Suprapubic skin (tissue), 4 donors: ENCODE measurements around the gene LRRTM2.

Experiments
- CTCF ChIP-seq, 2 donors: fragments of 200-600 bp in 1 of 2; fragments of 450-650 bp in 1 of 2; sonication (generic) in 1 of 2; IDR thresholded peaks; one replicate each; pipeline ENCODE4 v1.5.1; 2016 to 2019; ENCODE audit warnings: antibody characterized with exemption in 2 of 2, mild to moderate bottlenecking in 1 of 2, moderate library complexity in 1 of 2
- EP300 ChIP-seq: sonication (generic); formaldehyde crosslinking; IDR thresholded peaks from one replicate; pipeline ENCODE4 v1.6.1; 2017; ENCODE audit warnings: antibody characterized with exemption
- POLR2A ChIP-seq, 2 donors: fragments of 450-650 bp; IDR thresholded peaks; one replicate each; pipeline ENCODE4 v1.6.1; 2017; ENCODE audit warnings: antibody characterized with exemption in 2 of 2, mild to moderate bottlenecking in 2 of 2, moderate library complexity in 2 of 2
- POLR2AphosphoS5 ChIP-seq, 3 donors: sonication (generic); formaldehyde crosslinking; IDR thresholded peaks; one replicate each; pipeline ENCODE4 v1.6.1; 2017; ENCODE audit warnings: antibody characterized with exemption in 3 of 3

DNA sequence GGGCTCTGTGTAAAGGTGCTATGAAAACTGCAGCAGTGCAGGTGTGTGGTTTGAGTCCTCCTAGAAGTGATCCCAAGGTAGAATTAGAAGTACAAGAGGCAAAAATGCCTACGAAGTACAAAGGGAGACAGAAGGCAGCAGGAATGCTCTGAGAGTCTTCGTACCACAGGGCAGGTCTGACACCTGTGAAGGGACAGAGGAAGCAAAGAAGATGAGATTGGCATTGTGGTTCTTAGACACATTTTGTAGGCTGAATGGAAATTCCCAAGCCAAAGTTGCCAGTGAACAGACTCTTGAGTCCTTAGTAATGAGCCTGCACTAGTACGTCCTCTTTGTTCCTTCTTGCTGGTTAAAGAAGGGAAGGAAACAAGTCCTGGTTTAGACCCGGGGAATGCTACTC lies 1.7 kb upstream of the LRRTM2 start:
- TF ChIP-seq POLR2AphosphoS5 (IDR thresholded peaks at IDR 0.05) = no peak
- no peak for TF ChIP-seq CTCF (IDR thresholded peaks at IDR 0.05)
- TF ChIP-seq POLR2A (IDR thresholded peaks at IDR 0.05) = no peak
- no peak for TF ChIP-seq EP300
